SU-DHL-6 (cell line): ENCODE measurements around the gene MISP.

ENCODE experiments used
- H2AFZ ChIP-seq: fragments of 200-600 bp; sonication (generic); 2 replicates; pipeline ENCODE4 v1.6.1; 2014; ENCODE audit warnings: low read depth, mild to moderate bottlenecking, moderate library complexity, mixed read lengths, antibody characterized with exemption, low read length; ENCODE audit not compliant: severe bottlenecking
- H3F3A ChIP-seq: fragments of 200-600 bp; shearing (Covaris generic); 2 replicates; pipeline ENCODE4 v1.6.0; 2016; ENCODE audit warnings: antibody characterized with exemption, mild to moderate bottlenecking; ENCODE audit not compliant: insufficient read depth
- H3K27ac ChIP-seq: fragments of 200-600 bp; sonication (generic); 2 replicates; pipeline ENCODE4 v1.5.1; 2016; ENCODE audit warnings: low read depth, mild to moderate bottlenecking, low read length, moderate library complexity, mixed read lengths
- H3K27me3 ChIP-seq: fragments of 200-600 bp; sonication (generic), shearing (Covaris generic); 2 replicates; pipeline ENCODE4 v1.6.0; 2014; ENCODE audit warnings: mild to moderate bottlenecking, low read length
- H3K36me3 ChIP-seq: fragments of 200-600 bp; sonication (generic); 2 replicates; pipeline ENCODE4 v1.6.1; 2014; ENCODE audit warnings: mild to moderate bottlenecking, low read length, mixed read lengths
- H3K4me2 ChIP-seq: fragments of 300-600, 200-600 bp; shearing (Covaris generic), sonication (generic); 2 replicates; pipeline ENCODE4 v1.6.0; 2014; ENCODE audit warnings: low read length, low read depth, mild to moderate bottlenecking; ENCODE audit not compliant: poor library complexity, severe bottlenecking
- H3K4me3 ChIP-seq: fragments of 200-600 bp; sonication (generic); 2 replicates; pipeline ENCODE4 v1.5.1; 2014; ENCODE audit warnings: antibody characterized with exemption, low read length, mild to moderate bottlenecking, mixed read lengths; ENCODE audit not compliant: insufficient read depth, poor library complexity, severe bottlenecking
- H3K79me2 ChIP-seq: fragments of 200-600 bp; sonication (generic); 2 replicates; pipeline ENCODE4 v1.6.1; 2014; ENCODE audit warnings: mild to moderate bottlenecking, low read length, moderate library complexity; ENCODE audit not compliant: insufficient read depth
- H3K9ac ChIP-seq: fragments of 200-600 bp; sonication (generic); 2 replicates; pipeline ENCODE4 v1.7.0; 2014; ENCODE audit warnings: mild to moderate bottlenecking, low read length
- H3K9me2 ChIP-seq: fragments of 200-600 bp; sonication (generic); replicated peaks from 2 replicates; pipeline ENCODE4 v1.6.1; 2014; ENCODE audit warnings: low read length; ENCODE audit not compliant: insufficient read depth
- H3K9me3 ChIP-seq: fragments of 200-600 bp; sonication (generic); 2 replicates; pipeline ENCODE4 v1.6.1; 2014; ENCODE audit warnings: low read length, mixed read lengths; ENCODE audit not compliant: insufficient read depth
- H4K20me1 ChIP-seq: fragments of 200-600 bp; sonication (generic); 2 replicates; pipeline ENCODE4 v1.6.1; 2014; ENCODE audit warnings: low read depth, mild to moderate bottlenecking, antibody characterized with exemption, low read length, moderate library complexity, mixed read lengths
- EZH2phosphoT487 ChIP-seq: fragments of 200-600 bp; sonication (generic), shearing (Covaris generic); conservative IDR thresholded peaks from 2 replicates; pipeline ENCODE4 v1.6.1; 2018; ENCODE audit warnings: mild to moderate bottlenecking, antibody characterized with exemption, low read length, moderate library complexity, mixed read lengths
- TF ChIP-seq, protein P1 (sequence below): fragments of 200-600 bp; sonication (generic); IDR thresholded peaks from one replicate; pipeline ENCODE4 v1.5.1; 2017; ENCODE audit warnings: antibody characterized with exemption, mild to moderate bottlenecking, low read length, moderate library complexity; ENCODE audit not compliant: insufficient read depth, poor library complexity, severe bottlenecking

MISP gene

DNA sequence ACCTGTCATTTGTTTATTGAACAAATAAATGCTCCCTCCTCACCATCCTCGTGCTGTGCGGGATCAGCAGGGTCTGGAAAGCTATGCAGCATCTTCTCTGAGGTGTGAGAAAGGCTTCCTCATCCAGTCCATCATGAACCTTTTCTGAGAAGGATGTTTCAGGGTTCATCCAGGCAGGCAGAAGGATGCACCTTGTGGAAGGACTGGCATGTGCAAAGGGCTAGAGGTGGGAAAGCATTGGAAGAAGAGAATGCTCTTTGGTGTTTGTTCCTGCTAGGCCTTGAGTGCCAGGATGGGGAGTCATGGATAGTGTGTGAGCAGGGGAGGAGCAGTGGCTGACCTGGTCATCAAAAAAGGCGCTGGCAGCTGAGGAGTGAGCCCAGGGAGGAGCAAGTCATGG is 35.6 kb upstream of the MISP start:
- Histone ChIP-seq H3K9me3 (no peaks in the 10 kb centered on the region), H3K9me2 (no peaks in the 10 kb centered on the region), H2AFZ (no peak overlapping the region), H3K9ac (no peak overlapping the region), H3K27me3 (no peaks in the 10 kb centered on the region), H4K20me1 (no peaks in the 10 kb centered on the region), H3K4me3 (no peak overlapping the region), H3K36me3 (no peaks in the 10 kb centered on the region), H3F3A (no peaks in the 10 kb centered on the region), H3K79me2 (no peaks in the 10 kb centered on the region), H3K4me2 (no peak overlapping the region), H3K27ac (no peak overlapping the region)
- TF ChIP-seq, protein P1, sequence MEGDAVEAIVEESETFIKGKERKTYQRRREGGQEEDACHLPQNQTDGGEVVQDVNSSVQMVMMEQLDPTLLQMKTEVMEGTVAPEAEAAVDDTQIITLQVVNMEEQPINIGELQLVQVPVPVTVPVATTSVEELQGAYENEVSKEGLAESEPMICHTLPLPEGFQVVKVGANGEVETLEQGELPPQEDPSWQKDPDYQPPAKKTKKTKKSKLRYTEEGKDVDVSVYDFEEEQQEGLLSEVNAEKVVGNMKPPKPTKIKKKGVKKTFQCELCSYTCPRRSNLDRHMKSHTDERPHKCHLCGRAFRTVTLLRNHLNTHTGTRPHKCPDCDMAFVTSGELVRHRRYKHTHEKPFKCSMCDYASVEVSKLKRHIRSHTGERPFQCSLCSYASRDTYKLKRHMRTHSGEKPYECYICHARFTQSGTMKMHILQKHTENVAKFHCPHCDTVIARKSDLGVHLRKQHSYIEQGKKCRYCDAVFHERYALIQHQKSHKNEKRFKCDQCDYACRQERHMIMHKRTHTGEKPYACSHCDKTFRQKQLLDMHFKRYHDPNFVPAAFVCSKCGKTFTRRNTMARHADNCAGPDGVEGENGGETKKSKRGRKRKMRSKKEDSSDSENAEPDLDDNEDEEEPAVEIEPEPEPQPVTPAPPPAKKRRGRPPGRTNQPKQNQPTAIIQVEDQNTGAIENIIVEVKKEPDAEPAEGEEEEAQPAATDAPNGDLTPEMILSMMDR = no peak
- TF ChIP-seq EZH2phosphoT487 = no peak

DNA sequence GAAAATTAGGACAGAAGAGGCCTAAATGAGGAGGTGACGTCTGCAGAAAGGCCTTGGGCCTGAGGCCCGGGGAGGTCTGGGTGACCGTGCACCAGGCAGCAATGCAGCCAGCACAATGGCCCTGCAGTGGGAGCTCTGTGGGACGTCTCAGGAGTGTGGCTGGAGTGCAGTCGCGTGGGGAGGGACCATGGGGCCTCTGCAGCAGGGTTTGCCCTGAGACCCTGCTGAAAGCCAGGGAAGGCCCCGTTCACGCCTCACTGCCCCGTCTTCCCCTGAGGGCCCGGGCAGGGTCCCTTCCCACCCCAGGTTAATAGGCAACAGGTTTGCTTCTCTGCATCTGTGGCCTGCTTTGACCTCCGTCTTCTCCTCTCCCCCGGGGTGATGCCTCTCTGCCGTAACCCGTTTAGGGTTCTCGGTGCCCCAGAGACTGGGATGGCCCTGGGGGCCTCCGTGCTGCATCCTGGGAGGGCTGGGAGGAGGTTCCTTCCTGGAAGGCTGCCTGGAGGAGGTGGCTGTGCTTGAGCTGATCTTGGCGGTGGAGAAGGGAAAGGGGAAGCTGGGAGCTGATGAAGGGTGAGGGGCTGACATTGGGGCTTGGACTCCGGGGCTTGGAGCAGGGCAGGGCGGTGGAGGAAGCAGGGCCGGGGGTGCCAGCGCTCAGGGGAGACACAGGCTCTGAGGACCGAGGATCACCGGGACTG is 32.5 kb upstream of the MISP start:
- no peak overlapping the region for H3K27ac ChIP-seq
- H3K9me3 ChIP-seq = no peaks in the 10 kb centered on the region
- no peaks in the 10 kb centered on the region for H3K27me3 ChIP-seq
- no peaks in the 10 kb centered on the region for H3K36me3 ChIP-seq
- no peak overlapping the region for H3K4me3 ChIP-seq
- no peak overlapping the region for H3K4me2 ChIP-seq
- H3F3A ChIP-seq = no peaks in the 10 kb centered on the region
- H3K79me2 ChIP-seq = no peaks in the 10 kb centered on the region
- no peak overlapping the region for H3K9ac ChIP-seq
- no peak overlapping the region for H2AFZ ChIP-seq
- H3K9me2 ChIP-seq = no peaks in the 10 kb centered on the region
- H4K20me1 ChIP-seq = no peaks in the 10 kb centered on the region
- TF ChIP-seq EZH2phosphoT487 = no peak
- TF ChIP-seq, protein P1 = no peak

DNA sequence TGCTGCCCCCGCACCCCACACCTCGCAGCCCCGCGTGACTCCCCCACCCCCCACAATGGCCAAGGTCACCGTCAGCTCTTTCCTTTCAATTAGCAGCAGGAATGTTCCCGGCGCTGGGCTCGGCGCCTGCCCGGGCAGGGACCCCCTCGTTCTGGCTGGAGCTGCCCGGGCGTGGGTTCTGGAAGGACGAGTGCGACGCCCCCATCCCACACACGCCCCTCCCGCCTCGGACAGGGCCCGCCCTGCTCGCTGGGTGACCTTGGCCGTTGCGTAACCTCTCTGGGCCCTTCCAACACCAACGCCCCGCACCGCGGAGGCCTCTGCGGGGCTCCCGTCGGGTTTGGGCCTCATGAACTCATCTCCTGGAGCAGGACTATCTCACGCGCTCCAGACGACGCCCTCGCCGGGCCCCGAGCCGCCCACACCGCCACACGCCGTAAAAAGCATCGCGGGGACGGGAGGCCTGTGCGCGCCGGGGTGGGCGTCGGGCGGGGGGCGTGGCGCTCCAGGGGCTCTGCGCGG is 31.9 kb upstream of the MISP start:
- H3K27ac ChIP-seq = no peak overlapping the region
- no peaks in the 10 kb centered on the region for H3K9me3 ChIP-seq
- no peak overlapping the region for H3K4me3 ChIP-seq
- no peaks in the 10 kb centered on the region for H3K9me2 ChIP-seq
- H3K36me3 ChIP-seq = no peaks in the 10 kb centered on the region
- H3F3A ChIP-seq = no peaks in the 10 kb centered on the region
- H3K27me3 ChIP-seq = no peaks in the 10 kb centered on the region
- H4K20me1 ChIP-seq = no peaks in the 10 kb centered on the region
- no peak overlapping the region for H2AFZ ChIP-seq
- no peak overlapping the region for H3K4me2 ChIP-seq
- TF ChIP-seq, protein P1 = no peak
- no peak for TF ChIP-seq EZH2phosphoT487
- H3K9ac ChIP-seq = no peak overlapping the region
- no peaks in the 10 kb centered on the region for H3K79me2 ChIP-seq
